ENCODE data around the gene TNFSF9.
"Not testable (repeated sequence)": the region's sequence is repeated elsewhere in the genome, so short reads cannot be mapped to it uniquely, and the experiment has no call there.

TNFSF9 gene

DNA sequence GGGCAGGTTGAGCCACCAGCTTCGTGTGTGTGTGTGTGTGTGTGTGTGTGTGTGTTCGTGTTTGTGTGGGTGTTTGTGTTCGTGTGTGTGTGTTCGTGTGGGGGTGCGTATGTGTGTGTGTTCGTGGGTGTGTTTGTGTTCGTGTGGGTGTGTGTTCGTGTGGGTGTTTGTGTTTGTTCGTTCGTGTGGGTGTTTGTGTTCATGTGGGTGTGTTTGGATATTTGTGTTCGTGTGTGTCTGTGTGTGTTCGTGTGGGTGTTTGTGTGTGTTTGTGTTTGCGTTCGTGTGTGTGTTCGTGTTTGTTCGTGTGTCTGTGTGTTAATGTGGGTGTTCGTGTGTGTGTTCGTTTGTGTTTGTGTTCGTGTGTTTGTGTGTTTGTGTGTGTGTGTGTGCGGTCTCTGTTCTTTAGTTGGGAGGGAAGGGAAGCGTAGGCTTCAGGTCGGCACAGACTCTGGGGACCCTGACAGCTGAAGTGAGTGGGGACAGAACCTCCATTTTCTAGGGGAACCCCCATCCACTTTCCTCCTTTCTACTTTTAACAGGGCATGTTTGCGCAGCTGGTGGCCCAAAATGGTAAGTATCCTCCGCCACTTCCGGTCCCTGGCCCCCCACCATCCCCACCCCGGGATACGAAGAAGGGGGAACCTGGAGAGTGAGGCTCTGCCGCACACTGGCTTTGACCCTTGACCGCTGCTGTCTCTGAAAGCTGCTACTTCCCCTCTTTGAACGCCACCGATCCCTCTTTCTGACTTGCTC lies 1.6 kb downstream of the TNFSF9 start:
- no peak for DNase-seq

DNA sequence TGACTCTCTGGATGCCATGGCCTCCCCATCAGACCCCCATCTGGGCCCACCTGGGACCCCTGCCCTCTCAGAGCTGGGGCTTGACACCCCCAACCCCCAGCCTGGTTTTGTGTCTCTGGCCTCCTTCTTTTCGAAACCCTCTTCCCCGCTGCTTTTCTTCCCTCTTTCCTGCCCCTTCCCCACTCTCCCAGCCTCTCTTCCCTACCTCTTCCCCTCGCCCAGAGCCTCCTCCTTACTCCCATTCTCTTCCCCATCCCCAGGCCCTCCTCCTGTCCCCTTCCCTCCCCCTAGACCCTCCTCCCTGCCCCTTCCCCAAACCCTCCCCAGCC lies 2.1 kb downstream of the TNFSF9 start:
- no peak for DNase-seq

DNA sequence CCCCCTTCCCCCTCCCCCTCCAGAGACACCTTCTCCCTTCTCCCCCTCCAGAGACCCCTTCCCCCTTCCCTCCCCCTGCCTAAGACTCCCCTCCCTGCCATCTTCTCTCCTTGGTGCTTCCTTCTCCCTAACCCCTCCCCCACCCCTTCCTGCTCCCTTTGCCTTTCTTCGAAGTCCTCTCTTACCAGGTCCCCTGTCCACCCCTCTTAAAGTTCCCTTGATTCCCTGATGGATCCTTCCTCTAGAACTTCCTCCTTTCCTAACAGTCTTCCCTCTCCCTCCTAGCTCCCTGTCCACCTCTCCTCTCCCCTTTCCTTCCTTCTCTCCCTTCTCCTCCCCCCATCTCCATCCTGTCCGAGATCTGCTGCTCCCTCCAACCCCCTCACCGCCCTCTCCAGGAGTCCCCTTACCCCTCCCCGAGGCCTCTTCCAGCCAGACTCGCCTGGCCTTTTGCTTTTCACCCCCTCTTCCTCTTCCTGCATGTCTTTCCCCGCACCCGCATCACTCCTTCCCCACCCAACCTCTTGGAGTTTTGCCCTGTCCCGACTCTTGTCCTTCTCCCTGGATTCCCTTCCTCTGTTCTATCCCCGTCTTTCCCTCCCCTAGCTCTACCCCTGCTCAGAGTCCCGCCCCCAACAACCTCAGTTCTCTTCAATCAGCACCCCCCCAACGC lies 3.1 kb downstream of the TNFSF9 start:
- no peak for DNase-seq

DNA sequence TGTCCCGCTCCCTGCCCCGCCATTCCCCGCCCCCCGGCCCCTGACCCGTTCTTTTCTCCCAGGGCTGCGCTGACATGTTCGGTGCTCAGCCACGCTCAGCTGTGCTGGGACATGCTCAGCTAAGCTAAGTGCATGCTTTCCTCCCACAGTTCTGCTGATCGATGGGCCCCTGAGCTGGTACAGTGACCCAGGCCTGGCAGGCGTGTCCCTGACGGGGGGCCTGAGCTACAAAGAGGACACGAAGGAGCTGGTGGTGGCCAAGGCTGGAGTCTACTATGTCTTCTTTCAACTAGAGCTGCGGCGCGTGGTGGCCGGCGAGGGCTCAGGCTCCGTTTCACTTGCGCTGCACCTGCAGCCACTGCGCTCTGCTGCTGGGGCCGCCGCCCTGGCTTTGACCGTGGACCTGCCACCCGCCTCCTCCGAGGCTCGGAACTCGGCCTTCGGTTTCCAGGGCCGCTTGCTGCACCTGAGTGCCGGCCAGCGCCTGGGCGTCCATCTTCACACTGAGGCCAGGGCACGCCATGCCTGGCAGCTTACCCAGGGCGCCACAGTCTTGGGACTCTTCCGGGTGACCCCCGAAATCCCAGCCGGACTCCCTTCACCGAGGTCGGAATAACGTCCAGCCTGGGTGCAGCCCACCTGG lies 3.7 kb downstream of the TNFSF9 start:
- DNase-seq, result no peak

DNA sequence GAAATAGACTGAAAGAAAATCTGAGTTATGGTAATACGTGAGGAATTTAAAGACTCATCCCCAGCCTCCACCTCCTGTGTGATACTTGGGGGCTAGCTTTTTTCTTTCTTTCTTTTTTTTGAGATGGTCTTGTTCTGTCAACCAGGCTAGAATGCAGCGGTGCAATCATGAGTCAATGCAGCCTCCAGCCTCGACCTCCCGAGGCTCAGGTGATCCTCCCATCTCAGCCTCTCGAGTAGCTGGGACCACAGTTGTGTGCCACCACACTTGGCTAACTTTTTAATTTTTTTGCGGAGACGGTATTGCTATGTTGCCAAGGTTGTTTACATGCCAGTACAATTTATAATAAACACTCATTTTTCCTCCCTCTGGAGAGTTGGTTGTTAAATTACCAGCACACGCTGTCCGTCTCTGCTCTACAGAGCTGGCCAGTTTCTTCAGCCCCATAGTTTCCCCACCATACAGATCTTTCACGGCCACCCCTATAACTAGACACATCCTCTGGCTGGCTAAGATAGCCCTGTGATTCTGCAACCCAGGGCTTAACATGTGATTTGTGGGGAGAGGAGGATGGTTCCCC lies 4.8 kb downstream of the TNFSF9 start:
- DNase-seq, result no peak

DNA sequence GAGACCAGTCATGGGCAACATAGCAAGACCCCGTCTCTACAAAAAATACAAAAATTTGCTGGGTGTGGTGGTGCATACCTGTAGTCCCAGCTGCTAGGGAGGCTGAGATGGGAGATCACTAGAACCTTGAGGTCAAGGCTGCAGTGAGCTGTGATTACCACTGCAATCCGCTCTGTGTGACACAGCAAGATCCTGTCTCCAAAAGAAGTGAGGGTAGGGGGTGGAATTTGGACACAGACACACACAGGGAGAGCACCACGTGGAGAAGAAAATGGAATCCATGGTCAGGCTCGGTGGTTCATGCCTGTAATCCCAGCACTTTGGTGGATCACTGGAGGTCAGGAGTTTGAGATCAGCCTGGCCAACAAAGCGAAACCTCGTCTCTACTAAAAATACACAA lies 8.7 kb downstream of the TNFSF9 start:
- no peak for DNase-seq

DNA sequence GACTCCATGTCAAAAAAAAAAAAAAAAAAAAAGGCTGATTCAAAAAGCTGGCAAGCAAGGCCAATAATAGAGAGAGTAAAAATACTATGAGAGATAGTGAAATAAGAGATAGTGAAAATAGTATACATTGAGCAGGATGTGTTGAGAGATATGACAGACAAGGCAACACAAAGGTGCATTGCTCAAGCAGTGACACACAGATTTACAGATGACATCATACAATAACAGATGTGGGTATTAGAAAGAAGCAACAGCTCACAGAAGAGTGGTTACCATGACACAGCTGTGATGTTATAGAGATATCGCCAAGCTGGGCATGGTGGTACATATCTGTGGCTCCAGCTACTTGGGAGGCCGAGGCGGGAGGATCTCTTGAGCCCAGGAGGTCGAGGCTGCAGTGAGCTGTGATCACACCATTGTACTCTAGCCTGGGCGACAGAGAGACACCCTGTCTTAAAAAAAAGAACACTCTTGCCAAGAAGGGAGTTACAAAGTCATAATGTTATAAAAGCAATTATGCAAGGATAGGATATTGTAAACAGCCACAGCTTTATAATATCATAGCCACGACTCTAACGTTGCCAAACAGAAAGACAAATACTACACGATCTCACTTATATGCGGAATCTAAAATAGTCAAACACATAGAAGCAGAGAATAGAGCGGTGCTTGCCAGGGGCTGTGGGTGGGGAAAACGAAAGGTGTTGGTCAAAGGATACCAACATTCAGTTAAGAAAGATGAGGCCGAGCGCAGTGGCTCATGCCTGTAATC lies 10.3 kb downstream of the TNFSF9 start:
- DNase-seq, result no peak

DNA sequence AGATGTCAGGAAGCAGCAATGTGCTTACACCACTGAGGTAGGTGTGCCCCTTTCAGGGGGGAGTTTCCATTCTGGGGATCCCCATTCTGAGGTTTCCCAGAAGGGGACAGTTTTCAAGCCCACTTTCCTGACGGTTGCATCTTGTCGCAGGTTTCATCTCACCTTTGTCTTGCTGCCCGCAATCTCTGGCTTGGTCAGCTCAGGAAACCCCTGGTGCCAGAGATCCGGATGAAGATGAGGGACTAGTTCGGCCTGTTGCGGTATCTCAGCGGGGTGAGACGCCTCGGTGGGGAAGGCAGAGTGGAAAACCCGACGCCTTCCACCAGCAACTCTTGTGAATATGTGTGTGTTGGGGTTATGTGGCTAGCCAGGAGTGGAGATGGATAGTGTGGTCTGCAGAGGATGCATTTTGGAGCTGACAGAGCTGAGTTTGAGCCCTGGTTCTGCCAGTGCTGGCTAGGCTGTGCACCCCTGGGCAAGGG lies 13.1 kb downstream of the TNFSF9 start:
- DNase-seq, result no peak

DNA sequence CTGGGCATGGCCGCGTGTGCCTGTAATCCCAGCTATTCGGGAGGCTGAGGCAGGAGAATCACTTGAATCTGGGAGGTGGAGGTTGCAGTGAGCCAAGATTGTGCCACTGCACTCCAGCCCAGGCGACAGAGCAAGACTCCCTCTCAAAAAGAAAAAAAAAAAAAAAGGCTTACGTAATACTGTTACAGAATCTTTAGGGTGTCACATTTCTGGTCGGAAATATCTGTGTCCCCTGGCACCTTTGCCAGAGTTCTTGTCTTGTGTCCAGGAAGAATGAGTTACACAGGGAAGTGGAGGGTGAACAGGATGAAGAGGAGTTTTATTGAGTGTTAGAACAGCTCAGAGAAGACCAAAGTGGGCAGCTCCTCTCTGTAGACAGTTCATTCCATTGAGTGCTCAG lies 19.9 kb downstream of the TNFSF9 start:
- not testable (repeated sequence) for DNase-seq

DNA sequence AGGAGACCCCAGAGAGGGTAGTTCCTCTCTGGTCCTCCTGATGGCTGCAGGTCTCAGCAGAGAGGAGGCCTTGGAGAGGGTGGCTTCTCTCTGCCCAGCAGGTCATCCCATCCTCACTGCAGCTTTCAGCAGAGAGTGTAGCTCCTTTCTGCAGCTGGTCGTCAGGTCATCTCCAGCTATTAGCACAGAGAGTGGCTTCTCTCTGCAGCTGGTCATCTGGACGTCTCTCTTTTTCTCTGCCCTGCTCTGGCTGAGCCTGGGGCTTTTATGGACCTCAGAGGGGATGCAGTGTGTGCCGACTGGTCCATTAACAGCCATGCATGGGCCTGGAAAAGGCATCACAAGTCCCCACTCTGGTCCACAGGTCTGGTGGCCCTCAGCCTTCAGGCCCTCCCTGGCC lies 20.3 kb downstream of the TNFSF9 start:
- DNase-seq, result no peak

DNA sequence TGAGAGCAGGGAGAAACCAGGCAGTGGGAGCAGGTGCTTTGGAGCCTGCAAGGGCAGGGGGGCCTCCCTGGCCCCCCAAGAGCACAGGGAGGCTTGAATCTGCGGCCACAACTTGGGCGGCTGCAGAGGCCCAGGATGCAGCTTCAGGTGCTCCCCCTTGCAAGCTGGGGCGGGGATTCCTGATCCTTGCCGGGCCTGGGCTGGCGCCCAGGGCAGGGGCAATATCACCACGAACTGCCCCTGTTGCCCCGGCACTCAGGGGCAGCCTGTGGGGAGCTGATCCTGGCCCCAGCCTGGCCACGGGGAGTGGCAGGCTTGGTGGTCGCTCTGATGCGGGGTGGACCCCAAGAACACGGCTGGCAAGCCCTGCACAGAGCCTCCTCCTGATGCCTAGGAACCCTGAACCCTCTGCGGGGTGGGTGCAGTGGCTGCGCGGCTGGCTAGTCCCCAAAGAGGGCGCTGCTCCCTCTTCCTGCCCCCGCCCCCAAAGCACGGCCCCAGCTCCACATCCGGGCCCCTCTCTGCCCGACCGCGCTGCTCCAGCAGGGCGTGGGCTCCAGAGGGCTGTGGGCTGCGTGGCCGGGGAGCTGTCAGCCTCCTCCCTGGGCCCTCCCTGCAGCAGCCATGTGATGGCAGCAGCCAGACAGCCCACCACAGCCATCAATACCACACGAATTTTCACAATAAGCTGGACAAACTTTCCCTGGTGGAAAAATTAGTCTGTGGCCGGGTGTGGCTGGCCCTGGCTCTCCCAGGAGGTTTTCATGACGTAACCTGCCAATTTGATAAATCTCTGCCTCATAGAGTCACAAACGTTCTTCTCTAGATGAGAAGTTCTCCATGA lies 21.0 kb downstream of the TNFSF9 start:
- DNase-seq, result peak; percentile 32

DNA sequence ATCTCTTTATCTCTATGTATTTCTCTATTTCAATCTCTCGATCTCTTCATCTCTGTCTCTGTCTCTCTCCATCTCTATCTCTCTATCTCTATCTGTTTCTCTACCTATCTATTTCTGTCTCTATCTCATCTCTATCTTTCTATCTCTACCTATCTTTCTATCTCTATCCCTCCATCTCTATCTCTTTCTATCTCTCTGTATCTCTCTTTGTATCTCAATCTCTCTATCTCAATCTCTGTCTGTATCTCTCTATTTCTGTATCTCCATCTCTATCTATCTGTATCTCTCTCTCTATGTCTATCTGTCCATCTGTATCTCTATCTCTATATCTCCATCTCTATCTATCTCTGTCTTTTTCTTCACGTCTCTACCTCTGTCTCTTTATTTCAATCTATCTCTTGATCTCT lies 25.2 kb downstream of the TNFSF9 start:
- no peak for DNase-seq

DNA sequence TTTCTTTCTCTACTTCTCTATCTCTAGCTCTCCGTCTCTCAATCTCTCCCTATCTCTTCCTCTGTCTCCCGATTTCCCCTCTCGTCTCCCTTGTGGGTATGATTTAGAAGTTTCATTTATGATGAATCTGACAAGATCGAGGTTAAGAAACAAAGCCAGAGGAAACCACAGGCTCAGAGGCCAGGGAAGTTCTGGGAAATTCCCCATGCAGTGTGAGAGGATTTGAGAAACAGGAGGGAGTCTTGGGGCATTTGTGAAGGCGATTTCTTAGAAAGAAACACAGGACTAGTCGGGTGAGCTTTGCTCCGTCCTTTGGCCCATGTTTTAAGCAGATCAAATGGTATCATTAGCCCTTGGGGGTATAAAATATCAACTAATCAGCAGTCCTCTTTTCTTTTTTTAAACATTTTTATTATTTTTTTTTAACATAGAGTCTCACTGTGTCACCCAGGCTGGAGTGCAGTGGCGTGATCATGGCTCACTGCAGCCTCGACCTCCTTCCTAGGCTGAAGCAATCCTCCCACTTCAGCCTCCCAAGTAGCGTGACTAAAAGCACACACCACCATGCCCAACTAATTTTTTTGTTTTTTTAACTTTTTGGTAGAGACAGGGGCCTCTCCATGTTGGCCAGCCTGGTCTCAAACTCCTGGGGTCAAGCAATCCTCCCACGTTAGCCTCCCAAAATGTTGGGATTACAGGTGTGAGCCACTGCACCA lies 25.8 kb downstream of the TNFSF9 start:
- no peak for DNase-seq

DNA sequence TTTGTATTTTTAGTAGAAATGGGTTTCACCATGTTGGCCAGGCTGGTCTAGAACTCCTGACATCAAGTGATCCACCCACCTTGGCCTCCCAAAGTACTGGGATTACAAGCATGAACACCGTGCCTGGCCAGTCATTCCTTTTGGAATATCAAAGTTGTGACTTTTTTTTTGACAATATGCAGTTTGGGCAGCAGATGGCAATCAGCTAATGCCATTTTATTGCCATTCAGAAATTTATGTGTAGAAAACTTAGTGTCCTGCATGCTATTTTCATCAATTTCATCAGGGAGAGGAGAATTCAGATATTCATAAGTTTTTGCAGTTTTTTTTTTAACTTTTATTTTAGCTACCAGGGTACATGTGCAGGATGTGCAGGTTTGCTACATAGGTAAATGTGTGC lies 31.6 kb downstream of the TNFSF9 start:
- not testable (repeated sequence) for DNase-seq

DNA sequence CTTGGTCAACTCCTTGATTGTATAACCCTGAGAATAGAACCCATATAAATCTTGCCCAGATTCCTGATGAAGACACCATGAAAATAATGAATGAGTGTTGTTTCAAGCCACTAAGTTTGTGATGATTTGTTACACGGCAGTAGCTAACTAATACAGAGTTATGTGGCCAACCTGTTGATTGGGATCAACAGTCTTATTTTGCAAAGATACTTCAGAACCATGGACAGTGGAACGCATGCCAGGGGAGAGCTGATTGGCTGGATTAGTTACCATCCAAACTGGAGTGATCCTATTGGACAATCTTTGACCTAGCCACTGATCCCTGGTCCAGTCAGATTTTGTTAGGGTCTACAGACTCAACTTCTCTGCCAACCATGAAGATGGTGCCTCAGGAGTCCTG lies 33.6 kb downstream of the TNFSF9 start:
- no peak for DNase-seq

DNA sequence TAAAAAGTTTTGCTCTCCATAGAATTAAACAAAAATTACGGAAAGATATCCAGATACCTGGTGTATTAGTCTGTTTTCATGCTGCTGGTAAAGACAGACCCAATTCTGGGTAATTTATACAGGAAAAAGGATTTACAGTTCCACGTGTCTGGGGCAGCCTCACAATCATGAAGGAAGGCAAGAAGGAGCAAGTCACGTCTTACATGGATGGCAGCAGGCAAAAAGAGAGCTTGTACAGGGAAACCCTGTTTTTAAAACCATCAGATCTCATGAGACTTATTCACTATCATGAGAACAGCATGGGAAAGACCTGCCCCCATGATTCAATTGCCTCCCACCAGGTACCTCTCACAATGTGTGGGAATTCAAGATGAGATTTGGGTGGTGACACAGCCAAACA lies 35.9 kb downstream of the TNFSF9 start:
- not testable (repeated sequence) for DNase-seq

DNA sequence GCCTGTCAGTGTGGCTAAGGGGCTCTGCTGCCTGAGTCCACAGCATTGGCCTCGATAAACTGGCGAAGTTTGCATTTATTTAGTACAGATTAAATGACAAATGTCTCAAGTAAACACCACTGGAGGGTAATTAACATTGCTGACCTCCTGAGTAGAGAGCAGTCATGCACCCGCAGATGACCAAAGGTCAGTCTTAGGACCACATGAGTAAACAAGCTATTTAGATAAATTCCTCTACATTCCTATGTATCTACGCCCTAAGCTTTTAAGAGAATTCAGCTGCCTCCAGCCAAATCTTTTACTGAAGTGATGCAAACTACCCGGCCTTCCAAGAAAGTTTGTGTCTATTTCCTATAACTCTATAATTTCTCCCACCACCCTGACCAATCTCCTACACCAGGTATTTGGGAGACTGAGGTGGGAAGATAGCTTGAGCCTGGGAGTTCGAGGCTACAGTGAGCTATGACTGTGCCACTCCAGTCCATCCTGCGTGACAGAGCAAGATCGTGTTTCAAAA lies 37.2 kb downstream of the TNFSF9 start:
- DNase-seq, result no peak

DNA sequence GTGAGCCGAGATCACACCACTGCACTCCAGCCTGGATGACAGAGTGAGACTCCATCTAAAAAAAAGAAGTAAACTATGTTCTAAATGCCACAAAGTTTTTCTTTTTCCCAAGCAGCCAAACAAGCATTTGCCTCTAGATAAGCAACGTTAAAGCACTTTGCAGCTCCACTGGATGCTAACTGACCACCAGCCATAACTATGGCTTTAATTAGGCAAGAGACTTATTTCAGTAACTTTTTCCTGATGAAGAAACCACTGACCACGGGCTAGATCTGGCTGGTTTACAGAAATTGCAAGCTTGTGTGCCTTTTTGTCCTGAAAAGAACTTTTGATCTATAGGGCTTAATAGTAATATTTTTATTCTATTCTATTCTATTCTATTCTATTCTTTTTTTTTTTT lies 38.0 kb downstream of the TNFSF9 start:
- DNase-seq, result no peak

DNA sequence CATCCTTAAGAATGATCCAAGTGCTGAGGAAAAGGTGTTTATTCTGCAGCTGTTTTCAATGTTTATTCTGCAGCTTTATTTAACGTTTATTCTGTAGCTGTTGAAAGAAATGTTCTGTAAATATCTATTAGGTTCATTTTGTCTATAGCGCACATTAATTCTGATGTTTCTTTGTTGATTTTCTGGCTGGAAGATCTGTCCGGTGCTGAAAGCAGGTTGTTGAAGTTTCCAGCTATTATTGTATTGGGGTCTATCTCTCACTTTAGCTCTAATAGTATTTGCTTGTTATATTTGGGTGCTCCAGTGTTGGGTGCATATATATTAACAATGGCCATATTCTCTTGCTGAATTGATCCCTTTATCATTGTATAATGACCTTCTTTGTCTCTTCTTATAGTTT lies 39.9 kb downstream of the TNFSF9 start:
- DNase-seq, result no peak

DNA sequence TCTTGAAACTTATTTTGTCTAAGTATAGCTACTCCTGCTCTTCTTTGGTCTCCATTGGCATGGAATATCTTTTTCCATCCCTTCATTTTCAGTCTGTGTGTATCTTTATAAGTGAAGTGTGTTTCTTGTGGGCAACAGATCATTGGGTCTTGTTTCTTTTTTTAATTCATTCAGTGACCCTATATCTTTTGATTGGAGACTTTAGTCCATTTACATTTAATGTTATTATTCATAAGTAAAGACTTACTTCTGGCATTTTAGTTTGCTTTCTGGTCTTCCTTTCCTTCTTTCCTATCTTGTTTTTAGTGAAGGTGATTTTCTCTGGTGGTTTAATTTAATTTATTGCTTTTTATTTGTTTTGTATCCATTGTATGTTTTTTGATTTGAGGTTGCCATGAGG lies 40.3 kb downstream of the TNFSF9 start:
- no peak for DNase-seq

DNA sequence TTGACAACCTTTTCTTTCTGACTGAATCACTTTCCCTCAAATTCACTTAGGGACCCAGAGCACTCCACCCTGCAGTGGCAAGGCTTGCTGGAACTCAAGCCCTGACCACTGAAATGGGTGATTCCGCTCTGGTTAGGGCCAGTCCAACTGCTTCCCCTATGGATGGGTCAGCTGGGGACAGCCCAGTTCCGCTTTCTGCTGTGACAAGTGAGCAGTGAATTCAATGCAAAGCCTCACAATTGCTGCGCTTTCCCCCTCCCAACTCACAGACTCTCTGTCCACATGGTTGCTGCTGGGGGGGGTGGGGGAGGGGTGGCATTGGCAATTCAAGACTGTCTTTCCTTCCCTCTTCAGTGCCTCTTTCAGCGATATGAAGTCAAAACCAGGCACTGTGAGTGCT lies 41.4 kb downstream of the TNFSF9 start:
- DNase-seq, result no peak

Measured in activated CD4-positive, alpha-beta T cell treated with anti-CD3 and anti-CD28 coated beads, Interleukin-2, amount 50 U/mL, for 1 hour (primary cell).